ENCODE results near the gene TNFRSF1B.

GRCh38 chr1:12191242-12192032, 24.6 kb downstream of the TNFRSF1B start:
- TF ChIP-seq CTCF (conservative IDR thresholded peaks at IDR 0.05 in 1 of 2, IDR thresholded peaks at IDR 0.05 in 1 of 2; ENCODE audit: extremely low read depth in 1 of 2, insufficient read depth in 1 of 2, low read depth in 1 of 2, low read length in 2 of 2) (no peak), EZH2 (IDR thresholded peaks at IDR 0.05; ENCODE audit: borderline replicate concordance, low read length) (no peak)
